HepG2 (cell line): ENCODE data around the gene PAXX. TPM values are rescaled to one million over a fixed set of nuclear protein-coding genes. Genes with fewer than 3 reads are reported as not detected.

Experiments used
- AKNA ChIP-seq: sonication (generic); formaldehyde crosslinking; IDR thresholded peaks from 2 replicates; pipeline ENCODE4 v1.4.0; 2020; ENCODE audit warnings: missing genetic modification reagents, borderline replicate concordance
- HOXA3 ChIP-seq: sonication (generic); formaldehyde crosslinking; IDR thresholded peaks from 2 replicates; pipeline ENCODE4 v1.5.0; 2020; ENCODE audit warnings: missing genetic modification reagents
- ISL2 ChIP-seq: sonication (generic); formaldehyde crosslinking; IDR thresholded peaks from 2 replicates; pipeline ENCODE4 v1.5.0; 2020; ENCODE audit warnings: missing genetic modification reagents
- MAX ChIP-seq: IDR thresholded peaks from 2 replicates; pipeline ENCODE4 v1.6.1; 2012; ENCODE audit warnings: inconsistent platforms
- PAX8 ChIP-seq: sonication (generic); formaldehyde crosslinking; IDR thresholded peaks from 2 replicates; pipeline ENCODE4 v1.8.0; 2022; ENCODE audit warnings: mild to moderate bottlenecking, missing genetic modification reagents, borderline replicate concordance
- RNF219 ChIP-seq: sonication (generic); formaldehyde crosslinking; IDR thresholded peaks from 2 replicates; pipeline ENCODE4 v1.5.0; 2020; ENCODE audit warnings: mild to moderate bottlenecking, missing genetic modification reagents
- SAFB2 ChIP-seq: sonication (generic); formaldehyde crosslinking; IDR thresholded peaks from 2 replicates; pipeline ENCODE4 v1.5.1; 2020; ENCODE audit warnings: missing genetic modification reagents, low read depth, mild to moderate bottlenecking, borderline replicate concordance
- SIN3A ChIP-seq: IDR thresholded peaks from 2 replicates; pipeline ENCODE4 v1.6.1; 2011; ENCODE audit warnings: low read depth, mild to moderate bottlenecking, control low read depth, low read length, borderline replicate concordance
- ZMYM4 ChIP-seq: sonication (generic); formaldehyde crosslinking; IDR thresholded peaks from 2 replicates; pipeline ENCODE4 v1.8.1; 2023; ENCODE audit warnings: mild to moderate bottlenecking, missing genetic modification reagents
- ZNF143 ChIP-seq: sonication (generic); formaldehyde crosslinking; IDR thresholded peaks from 2 replicates; pipeline ENCODE4 v1.4.0; 2020; ENCODE audit warnings: missing genetic modification reagents
- ZNF724P ChIP-seq: sonication (generic); formaldehyde crosslinking; IDR thresholded peaks from 2 replicates; pipeline ENCODE4 v1.8.0; 2022; ENCODE audit warnings: missing genetic modification reagents, borderline replicate concordance
- polyA plus RNA-seq, 8 experiments: library from polyadenylated mRNA; depleted of rRNA in 3 of 8; stranded (reverse) in 7 of 8; unstranded in 1 of 8; fragments of >200 nt; fragmentation: Illumina TruSeq in 4 of 8; extraction: Trizol in 4 of 8; gene quantifications; 2 replicates each; pipeline versions ENCODE4 v1.2.1 to v1.2.3, GENCODE V29; 2011 to 2016; ENCODE audit warnings: low read depth in 4 of 8, missing spikeins in 1 of 8, mixed read lengths in 1 of 8; ENCODE audit not compliant: insufficient read depth in 1 of 8
- total RNA-seq, 5 experiments: library from RNA; depleted of rRNA; stranded (reverse); fragments of >200 nt; fragmentation: Illumina TruSeq; extraction: Trizol; gene quantifications; 2 replicates each; pipeline ENCODE4 v1.2.3, GENCODE V29; 2016; ENCODE audit warnings: low read depth in 1 of 5
- TF ChIP-seq, protein P1 (sequence below): sonication (generic); formaldehyde crosslinking; conservative IDR thresholded peaks from 2 replicates; pipeline ENCODE4 v1.4.0; 2020; ENCODE audit warnings: missing genetic modification reagents
- TF ChIP-seq, protein P2 (sequence below): sonication (generic); formaldehyde crosslinking; IDR thresholded peaks from 2 replicates; pipeline ENCODE4 v1.5.1; 2020; ENCODE audit warnings: missing genetic modification reagents, mild to moderate bottlenecking, borderline replicate concordance
- TF ChIP-seq, protein P3 (sequence below): IDR thresholded peaks from 2 replicates; pipeline ENCODE4 v1.6.1; 2016; ENCODE audit warnings: missing biosample characterization, missing genetic modification reagents, low read depth

Gene PAXX
- total and polyA plus RNA-seq, 2 of the 13 experiments (the other 11 are each of a cell fraction or from before 2014, with no cell fraction given) = 14.0 to 31.9 TPM

- TF ChIP-seq, protein P1, sequence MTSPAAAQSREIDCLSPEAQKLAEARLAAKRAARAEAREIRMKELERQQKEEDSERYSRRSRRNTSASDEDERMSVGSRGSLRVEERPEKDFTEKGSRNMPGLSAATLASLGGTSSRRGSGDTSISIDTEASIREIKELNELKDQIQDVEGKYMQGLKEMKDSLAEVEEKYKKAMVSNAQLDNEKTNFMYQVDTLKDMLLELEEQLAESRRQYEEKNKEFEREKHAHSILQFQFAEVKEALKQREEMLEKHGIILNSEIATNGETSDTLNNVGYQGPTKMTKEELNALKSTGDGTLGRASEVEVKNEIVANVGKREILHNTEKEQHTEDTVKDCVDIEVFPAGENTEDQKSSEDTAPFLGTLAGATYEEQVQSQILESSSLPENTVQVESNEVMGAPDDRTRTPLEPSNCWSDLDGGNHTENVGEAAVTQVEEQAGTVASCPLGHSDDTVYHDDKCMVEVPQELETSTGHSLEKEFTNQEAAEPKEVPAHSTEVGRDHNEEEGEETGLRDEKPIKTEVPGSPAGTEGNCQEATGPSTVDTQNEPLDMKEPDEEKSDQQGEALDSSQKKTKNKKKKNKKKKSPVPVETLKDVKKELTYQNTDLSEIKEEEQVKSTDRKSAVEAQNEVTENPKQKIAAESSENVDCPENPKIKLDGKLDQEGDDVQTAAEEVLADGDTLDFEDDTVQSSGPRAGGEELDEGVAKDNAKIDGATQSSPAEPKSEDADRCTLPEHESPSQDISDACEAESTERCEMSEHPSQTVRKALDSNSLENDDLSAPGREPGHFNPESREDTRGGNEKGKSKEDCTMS = no peak
- TF ChIP-seq ISL2 = peak; percentile 24; the same call in 1 of the 2 replicates
- TF ChIP-seq ZMYM4 (CRISPR knock-in tag) = peak; percentile 10; the same call in 1 of the 2 replicates
- TF ChIP-seq, protein P2, sequence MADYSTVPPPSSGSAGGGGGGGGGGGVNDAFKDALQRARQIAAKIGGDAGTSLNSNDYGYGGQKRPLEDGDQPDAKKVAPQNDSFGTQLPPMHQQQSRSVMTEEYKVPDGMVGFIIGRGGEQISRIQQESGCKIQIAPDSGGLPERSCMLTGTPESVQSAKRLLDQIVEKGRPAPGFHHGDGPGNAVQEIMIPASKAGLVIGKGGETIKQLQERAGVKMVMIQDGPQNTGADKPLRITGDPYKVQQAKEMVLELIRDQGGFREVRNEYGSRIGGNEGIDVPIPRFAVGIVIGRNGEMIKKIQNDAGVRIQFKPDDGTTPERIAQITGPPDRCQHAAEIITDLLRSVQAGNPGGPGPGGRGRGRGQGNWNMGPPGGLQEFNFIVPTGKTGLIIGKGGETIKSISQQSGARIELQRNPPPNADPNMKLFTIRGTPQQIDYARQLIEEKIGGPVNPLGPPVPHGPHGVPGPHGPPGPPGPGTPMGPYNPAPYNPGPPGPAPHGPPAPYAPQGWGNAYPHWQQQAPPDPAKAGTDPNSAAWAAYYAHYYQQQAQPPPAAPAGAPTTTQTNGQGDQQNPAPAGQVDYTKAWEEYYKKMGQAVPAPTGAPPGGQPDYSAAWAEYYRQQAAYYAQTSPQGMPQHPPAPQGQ = no peak
- no peak for TF ChIP-seq RNF219
- TF ChIP-seq, protein P3, sequence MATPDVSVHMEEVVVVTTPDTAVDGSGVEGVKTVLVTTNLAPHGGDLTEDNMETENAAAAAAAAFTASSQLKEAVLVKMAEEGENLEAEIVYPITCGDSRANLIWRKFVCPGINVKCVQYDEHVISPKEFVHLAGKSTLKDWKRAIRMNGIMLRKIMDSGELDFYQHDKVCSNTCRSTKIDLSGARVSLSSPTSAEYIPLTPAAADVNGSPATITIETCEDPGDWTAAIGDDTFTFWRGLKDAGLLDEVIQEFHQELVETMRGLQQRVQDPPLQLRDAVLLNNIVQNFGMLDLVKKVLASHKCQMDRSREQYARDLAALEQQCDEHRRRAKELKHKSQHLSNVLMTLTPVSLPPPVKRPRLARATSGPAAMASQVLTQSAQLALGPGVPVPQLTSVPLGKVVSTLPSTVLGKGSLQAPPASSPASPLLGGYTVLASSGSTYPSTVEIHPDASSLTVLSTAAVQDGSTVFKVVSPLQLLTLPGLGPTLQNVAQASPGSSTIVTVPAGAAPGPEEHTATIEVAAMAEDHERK (CRISPR knock-in tag) = no peak
- TF ChIP-seq SAFB2 (CRISPR knock-in tag) = no peak
- TF ChIP-seq HOXA3 (CRISPR knock-in tag) = peak; percentile 10; the same call in 1 of the 2 replicates
- 0 out of 2 replicates have a peak, but pooled peaks have one; percentile 15 for TF ChIP-seq MAX
- no peak for TF ChIP-seq ZNF724P (CRISPR knock-in tag)
- TF ChIP-seq AKNA (CRISPR knock-in tag) = no peak
- 0 out of 2 replicates have a peak, but pooled peaks have one; percentile 23 for TF ChIP-seq ZNF143 (CRISPR knock-in tag)
- no peak for TF ChIP-seq PAX8
- no peak for TF ChIP-seq SIN3A
Measured at GRCh38 chr9:137028263-137029057, 36.2 kb downstream of the PAXX start (continued).
